KOPT-K1 (cell line): ENCODE measurements around the gene CLOCK.

ENCODE experiments used
- H3K27ac ChIP-seq: fragments of 200-600 bp; sonication (generic); 2 replicates; pipeline ENCODE4 v1.5.1; 2016; ENCODE audit warnings: antibody characterized with exemption, mild to moderate bottlenecking, low read depth, low read length; ENCODE audit not compliant: poor library complexity, severe bottlenecking
- H3K36me3 ChIP-seq: fragments of 200-600 bp; sonication (generic); 2 replicates; pipeline ENCODE4 v1.5.1; 2017; ENCODE audit warnings: antibody characterized with exemption, mild to moderate bottlenecking, low read length, moderate library complexity; ENCODE audit not compliant: insufficient read depth
- H3K9me3 ChIP-seq: fragments of 200-600 bp; sonication (generic); 2 replicates; pipeline ENCODE4 v1.5.1; 2017; ENCODE audit warnings: antibody characterized with exemption, low read length, mild to moderate bottlenecking; ENCODE audit not compliant: insufficient read depth, poor library complexity, severe bottlenecking

The CLOCK gene

GRCh38 chr4:55512922-55513571 is 33.7 kb downstream of the CLOCK start:
- Histone ChIP-seq H3K9me3 (peaks cover 1% of the 10 kb centered on the region), H3K36me3 (no peaks in the 10 kb centered on the region; the same call in 1 of the 2 replicates), H3K27ac (no peak overlapping the region)

- Histone ChIP-seq H3K36me3 (no peaks in the 10 kb centered on the region; the same call in 1 of the 2 replicates), H3K27ac (no peak overlapping the region), H3K9me3 (no peaks in the 10 kb centered on the region)
Measured at GRCh38 chr4:55512077-55512476, 34.6 kb downstream of the CLOCK start.

GRCh38 chr4:55510685-55511084 is 36.0 kb downstream of the CLOCK start:
- Histone ChIP-seq H3K9me3 (no peaks in the 10 kb centered on the region), H3K27ac (no peak overlapping the region), H3K36me3 (no peaks in the 10 kb centered on the region; the same call in 1 of the 2 replicates)

GRCh38 chr4:55509266-55509665 is 37.4 kb downstream of the CLOCK start:
- no peaks in the 10 kb centered on the region; the same call in 1 of the 2 replicates for H3K36me3 ChIP-seq
- H3K27ac ChIP-seq = no peak overlapping the region
- no peaks in the 10 kb centered on the region for H3K9me3 ChIP-seq

- H3K9me3 ChIP-seq = no peaks in the 10 kb centered on the region
- peaks cover 4% of the 10 kb centered on the region; the same call in 1 of the 2 replicates for H3K36me3 ChIP-seq
- H3K27ac ChIP-seq = no peak overlapping the region
Measured at GRCh38 chr4:55507612-55508011, 39.1 kb downstream of the CLOCK start.

- 0 out of 2 replicates have a peak, but pooled peaks cover 4% of the 10 kb centered on the region for H3K36me3 ChIP-seq
- no peaks in the 10 kb centered on the region for H3K9me3 ChIP-seq
- no peak overlapping the region for H3K27ac ChIP-seq
Measured at GRCh38 chr4:55503169-55503568, 43.5 kb downstream of the CLOCK start.

GRCh38 chr4:55500072-55500471 is 46.6 kb downstream of the CLOCK start:
- Histone ChIP-seq H3K27ac (no peak overlapping the region), H3K9me3 (no peaks in the 10 kb centered on the region), H3K36me3 (0 out of 2 replicates have a peak, but pooled peaks cover 4% of the 10 kb centered on the region)

- H3K36me3 ChIP-seq = 0 out of 2 replicates have a peak, but pooled peaks cover 4% of the 10 kb centered on the region
- H3K9me3 ChIP-seq = peaks cover 3% of the 10 kb centered on the region
- H3K27ac ChIP-seq = no peak overlapping the region
Measured at GRCh38 chr4:55499495-55499894, 47.2 kb downstream of the CLOCK start.

GRCh38 chr4:55498051-55498450 is 48.7 kb downstream of the CLOCK start:
- H3K36me3 ChIP-seq = 0 out of 2 replicates have a peak, but pooled peaks cover under 1% of the 10 kb centered on the region
- peaks cover 5% of the 10 kb centered on the region for H3K9me3 ChIP-seq
- H3K27ac ChIP-seq = no peak overlapping the region

GRCh38 chr4:55491486-55491885 is 55.2 kb downstream of the CLOCK start:
- Histone ChIP-seq H3K9me3 (peaks cover 5% of the 10 kb centered on the region), H3K36me3 (peaks cover 15% of the 10 kb centered on the region), H3K27ac (no peak overlapping the region)

GRCh38 chr4:55488716-55489115 is 58.0 kb downstream of the CLOCK start:
- H3K9me3 ChIP-seq = no peaks in the 10 kb centered on the region

GRCh38 chr4:55485821-55486220 is 60.9 kb downstream of the CLOCK start:
- Histone ChIP-seq H3K9me3 (no peaks in the 10 kb centered on the region), H3K36me3 (peaks cover 15% of the 10 kb centered on the region), H3K27ac (no peak overlapping the region)

More at GRCh38 chr4:55488716-55489115, 58.0 kb downstream of the CLOCK start:
- Histone ChIP-seq H3K27ac (no peak overlapping the region), H3K36me3 (peaks cover 15% of the 10 kb centered on the region)

GRCh38 chr4:55483315-55483714 is 63.4 kb downstream of the CLOCK start:
- Histone ChIP-seq H3K36me3 (0 out of 2 replicates have a peak, but pooled peaks cover 8% of the 10 kb centered on the region), H3K27ac (no peak overlapping the region), H3K9me3 (no peaks in the 10 kb centered on the region)

GRCh38 chr4:55475394-55476243 is 71.1 kb downstream of the CLOCK start:
- Histone ChIP-seq H3K36me3 (peaks cover 21% of the 10 kb centered on the region), H3K27ac (no peak overlapping the region), H3K9me3 (peaks cover 8% of the 10 kb centered on the region)

GRCh38 chr4:55469979-55470378 is 76.7 kb downstream of the CLOCK start:
- no peak overlapping the region for H3K27ac ChIP-seq
- H3K36me3 ChIP-seq = peaks cover 21% of the 10 kb centered on the region
- H3K9me3 ChIP-seq = peaks cover 11% of the 10 kb centered on the region
